DMS 273 (cell line): ENCODE data around the gene DNAJC12.
"Not testable (repeated sequence)": the region's sequence is repeated elsewhere in the genome, so short reads cannot be mapped to it uniquely, and the experiment has no call there.

ENCODE experiments used
- DNase-seq: peaks from one replicate; lab custom pipeline; 2025; ENCODE audit not compliant: unreplicated experiment; lab: John Stamatoyannopoulos, UW

Gene DNAJC12

GRCh38 chr10:67764012-67764822, 73.8 kb downstream of the DNAJC12 start:
- DNase-seq = peak; percentile 94

DNA sequence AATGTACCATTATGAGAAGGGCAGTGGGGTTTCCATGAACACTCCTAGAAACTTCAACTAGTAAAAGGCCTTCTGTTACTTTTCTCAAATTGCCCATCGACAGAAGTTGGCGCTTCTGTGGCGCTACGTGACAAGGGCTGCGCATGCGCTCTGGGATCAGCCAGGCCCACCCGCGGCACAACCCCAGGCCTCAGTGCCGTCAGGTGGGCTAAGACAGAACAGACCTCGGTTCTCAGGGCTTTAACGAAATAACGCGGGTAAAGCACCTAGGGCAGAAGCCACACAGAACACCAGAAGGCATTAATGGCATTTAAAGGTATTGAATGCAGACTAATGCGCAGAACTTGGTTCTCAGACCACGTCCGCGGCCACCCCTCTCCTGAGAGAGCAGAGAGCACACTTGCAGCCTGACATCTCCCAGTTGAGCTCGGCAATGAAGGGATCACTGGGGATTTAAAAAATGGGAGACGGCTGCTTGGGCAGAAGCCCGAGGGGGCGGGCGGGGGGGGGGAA, 74.4 kb downstream of the DNAJC12 start:
- peak; percentile 82 for DNase-seq

GRCh38 chr10:67762567-67762966, 75.4 kb downstream of the DNAJC12 start:
- not testable (repeated sequence) for DNase-seq

DNA sequence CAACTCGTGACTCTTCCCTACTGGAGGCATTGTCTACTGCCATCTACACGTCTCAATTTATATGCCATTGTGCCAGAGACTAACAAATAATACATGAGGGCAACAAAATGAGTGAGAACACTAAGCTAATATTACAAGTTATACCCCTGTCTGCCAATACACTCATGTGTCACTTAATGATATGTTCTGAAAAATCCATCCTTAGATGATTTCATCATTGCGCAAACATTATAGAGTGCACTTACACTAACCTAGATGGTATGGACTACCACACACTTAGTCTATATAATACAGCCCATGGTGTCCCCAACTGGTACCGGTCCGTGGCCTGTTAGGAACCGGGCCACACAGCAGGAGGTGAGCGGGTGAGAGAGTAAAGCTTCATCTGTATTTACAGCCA, 77.7 kb downstream of the DNAJC12 start:
- no peak for DNase-seq
